Activated T-helper 2 cell treated with anti-CD3 and anti-CD28 coated beads, Interferon-gamma antibody, Interleukin-2, Interleukin-4, amounts not matched to agents 10 μg/mL and 5 μg/mL and 100 μg/mL, durations not matched to agents 14 hours and 24 hours and 36 hours (primary cell): ENCODE measurements around the gene SLC6A17. TPM values are rescaled to one million over a fixed set of nuclear protein-coding genes. Genes with fewer than 3 reads are reported as not detected.

ENCODE experiments used
- DNase-seq: peaks from one replicate; pipeline ENCODE4 v3.0.0; 2021; ENCODE audit warnings: low spot score
- H3K27ac Mint-ChIP-seq: one replicate; pipeline ENCODE4 v1.8.0; 2021; ENCODE audit warnings: mixed read lengths
- H3K27me3 Mint-ChIP-seq: one replicate; pipeline ENCODE4 v1.8.0; 2021; ENCODE audit warnings: low read depth, mixed read lengths
- H3K36me3 Mint-ChIP-seq: one replicate; pipeline ENCODE4 v1.8.0; 2021; ENCODE audit warnings: low read depth, mixed read lengths
- H3K4me1 Mint-ChIP-seq: one replicate; pipeline ENCODE4 v1.8.0; 2021; ENCODE audit warnings: low read depth, mixed read lengths
- H3K4me3 Mint-ChIP-seq: one replicate; pipeline ENCODE4 v1.8.0; 2021; ENCODE audit warnings: low read depth, mild to moderate bottlenecking, moderate library complexity, mixed read lengths
- H3K9me3 Mint-ChIP-seq: one replicate; pipeline ENCODE4 v1.8.0; 2021; ENCODE audit warnings: mixed read lengths
- intact Hi-C: fragments of 100-400 bp; cut with micrococcal nuclease; formaldehyde crosslinking; loops from one replicate; pipeline ENCODE4 v1.15.1; 2023
- total RNA-seq: library from RNA; stranded (reverse); gene quantifications from 2 replicates; pipeline ENCODE4 v1.2.3, GENCODE V29; 2022

SLC6A17 gene
- total RNA-seq, 1 donor from 2014 or later, result 0.46 TPM

DNA sequence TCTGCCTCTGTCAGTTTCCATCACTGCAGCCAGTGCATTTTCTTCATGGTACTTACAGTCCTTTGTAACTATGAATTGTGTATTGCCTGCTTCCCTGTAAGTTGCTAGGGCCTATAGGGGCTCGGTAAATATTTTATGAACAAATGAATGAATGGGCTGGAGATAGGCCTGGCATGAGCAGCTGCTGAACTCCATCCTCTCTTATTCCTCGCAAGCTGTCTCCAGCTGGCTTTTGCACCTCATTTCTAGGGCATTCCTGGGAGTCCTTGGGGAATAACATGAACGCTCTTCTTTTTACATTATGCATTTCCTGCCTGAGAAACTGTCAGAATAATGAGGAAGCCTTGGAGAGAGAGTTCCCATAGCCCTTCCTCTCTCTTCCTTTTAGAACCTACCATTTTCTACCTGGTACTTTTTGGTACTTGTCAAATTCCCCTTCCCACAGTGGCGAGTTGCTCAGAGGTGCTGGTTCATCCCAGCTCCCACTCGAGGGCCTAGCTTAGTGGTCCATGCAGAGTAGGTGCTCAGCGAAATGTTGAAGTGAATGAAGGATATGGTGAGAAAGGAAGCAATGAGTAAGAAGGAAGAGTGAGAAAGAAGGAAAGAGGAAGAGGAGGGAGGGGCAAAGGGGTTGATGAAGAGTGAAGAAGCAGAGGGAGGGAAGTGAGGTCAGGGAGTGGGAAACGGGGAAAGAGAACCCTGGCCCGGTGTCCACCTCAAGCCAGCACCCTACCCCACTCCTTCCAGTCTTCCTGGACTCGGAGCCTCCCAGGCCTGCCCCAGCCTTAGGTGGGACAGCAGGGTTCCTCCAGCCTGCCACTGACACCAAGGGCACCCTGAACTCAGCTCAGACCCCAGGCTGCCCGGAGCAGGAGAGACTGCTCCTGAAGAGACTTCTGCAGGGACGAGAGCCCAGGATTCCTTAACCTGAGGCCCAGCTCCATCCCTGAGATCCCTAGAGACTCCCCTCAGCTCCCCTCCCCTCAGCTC lies 89.4 kb downstream of the SLC6A17 start:
- intact Hi-C loops, result loop anchor here (5.0 to 10.0 kb wide), 2 partner anchors 37 to 635 kb away; partner anchors contain the start of gene CD53
- Mint-ChIP-seq H3K4me1 (peaks cover 40% of the 10 kb centered on the region), H3K27me3 (no peaks in the 10 kb centered on the region), H3K36me3 (peaks cover 31% of the 10 kb centered on the region), H3K4me3 (no peak overlapping the region), H3K9me3 (no peaks in the 10 kb centered on the region), H3K27ac (peak overlapping the region; percentile 20)
- DNase-seq, result no peak

DNA sequence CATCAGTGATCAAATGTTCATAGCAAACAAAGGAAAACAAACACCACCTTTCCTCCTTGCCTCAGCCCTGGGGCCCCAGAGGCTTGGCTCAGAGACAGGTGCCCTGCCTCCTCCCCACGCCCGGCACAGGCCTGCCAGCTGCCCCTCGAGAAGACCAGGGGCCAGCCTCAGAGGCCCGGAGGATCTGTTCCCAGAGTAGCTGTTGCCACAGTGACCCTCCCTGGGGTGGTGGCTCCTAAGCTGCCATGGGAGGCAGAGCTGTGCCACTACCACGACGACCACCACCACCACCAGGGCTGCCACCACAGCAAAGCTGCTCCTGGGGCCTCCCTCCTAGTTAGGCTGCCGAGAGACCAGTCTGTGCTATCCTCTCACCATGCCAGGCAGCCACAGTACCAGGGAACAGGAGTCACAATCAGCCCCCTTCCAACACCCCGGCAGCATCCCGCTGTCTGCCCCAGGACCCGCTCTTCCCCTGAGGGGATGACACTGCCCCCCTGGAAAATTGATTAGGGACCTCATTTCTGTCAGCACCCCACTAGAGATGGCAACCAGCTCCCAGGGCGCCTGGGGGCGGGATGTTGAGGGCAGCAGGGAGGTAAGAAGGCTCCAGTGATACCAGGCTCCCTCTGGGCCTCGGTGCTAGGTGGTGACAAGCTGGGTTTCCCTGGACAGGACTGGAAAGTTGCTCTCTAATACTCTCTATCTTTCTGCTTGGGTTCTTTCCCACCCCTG lies 90.3 kb downstream of the SLC6A17 start:
- no peaks in the 10 kb centered on the region for H3K9me3 Mint-ChIP-seq
- H3K27me3 Mint-ChIP-seq, result no peaks in the 10 kb centered on the region
- no peak overlapping the region for H3K4me3 Mint-ChIP-seq
- H3K36me3 Mint-ChIP-seq, result peaks cover 22% of the 10 kb centered on the region
- intact Hi-C loops, result no loop called here
- no peak for DNase-seq
- H3K4me1 Mint-ChIP-seq, result peaks cover 32% of the 10 kb centered on the region
- no peak overlapping the region for H3K27ac Mint-ChIP-seq

DNA sequence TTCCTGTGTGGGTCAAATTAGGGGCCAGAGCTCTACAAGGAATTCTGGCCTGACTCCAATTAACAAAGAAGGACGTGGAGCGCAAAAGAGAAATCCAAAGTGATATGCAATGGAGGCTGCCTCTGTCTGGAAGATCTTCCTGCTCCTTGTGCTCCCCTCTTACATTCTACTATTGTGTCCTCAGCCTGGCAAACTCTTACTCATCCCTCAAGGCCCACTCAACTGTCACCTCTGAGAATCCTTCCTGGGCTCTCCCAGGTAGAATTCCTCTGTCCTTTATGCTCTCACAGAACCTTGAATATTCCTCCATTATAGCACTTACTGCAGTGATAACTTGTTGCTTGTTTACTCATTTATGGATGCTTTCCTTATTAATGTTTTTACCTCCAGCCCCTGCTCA lies 91.2 kb downstream of the SLC6A17 start:
- Mint-ChIP-seq H3K36me3 (peaks cover 17% of the 10 kb centered on the region), H3K27ac (no peak overlapping the region), H3K27me3 (no peaks in the 10 kb centered on the region), H3K4me3 (no peak overlapping the region), H3K9me3 (no peaks in the 10 kb centered on the region), H3K4me1 (peaks cover 23% of the 10 kb centered on the region)
- intact Hi-C loops, result no loop called here
- DNase-seq, result no peak

GRCh38 chr1:110242062-110242461 lies 91.8 kb downstream of the SLC6A17 start:
- H3K27ac Mint-ChIP-seq, result no peak overlapping the region
- H3K9me3 Mint-ChIP-seq, result no peaks in the 10 kb centered on the region
- intact Hi-C loops, result no loop called here
- H3K36me3 Mint-ChIP-seq, result peaks cover 12% of the 10 kb centered on the region
- DNase-seq, result no peak
- H3K4me1 Mint-ChIP-seq, result peaks cover 19% of the 10 kb centered on the region
- no peaks in the 10 kb centered on the region for H3K27me3 Mint-ChIP-seq
- H3K4me3 Mint-ChIP-seq, result no peak overlapping the region

DNA sequence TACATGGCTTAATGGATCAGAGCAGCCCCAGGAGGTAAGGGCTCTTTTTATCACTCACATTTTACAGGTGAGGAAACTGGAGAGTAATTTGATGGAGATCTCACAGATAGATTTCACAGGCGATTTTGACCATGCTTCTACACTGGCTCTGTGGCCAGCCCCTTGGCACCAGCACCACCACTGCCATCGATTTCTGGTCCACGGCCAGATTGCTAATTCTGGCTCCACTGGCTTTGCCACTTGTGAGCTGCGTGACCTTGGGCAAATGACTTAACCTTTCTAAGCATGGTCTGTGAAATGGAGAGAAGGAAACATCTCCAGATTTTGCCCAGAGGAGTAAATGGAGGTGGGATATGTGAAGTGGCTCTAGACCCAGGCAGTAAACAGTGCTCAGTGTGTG lies 92.4 kb downstream of the SLC6A17 start:
- intact Hi-C loops, result no loop called here

GRCh38 chr1:110243146-110243545 lies 92.9 kb downstream of the SLC6A17 start:
- H3K4me1 Mint-ChIP-seq, result peaks cover 15% of the 10 kb centered on the region
- H3K27ac Mint-ChIP-seq, result no peak overlapping the region
- H3K27me3 Mint-ChIP-seq, result no peaks in the 10 kb centered on the region
- H3K4me3 Mint-ChIP-seq, result no peak overlapping the region
- peaks cover 12% of the 10 kb centered on the region for H3K36me3 Mint-ChIP-seq
- DNase-seq, result no peak
- intact Hi-C loops, result no loop called here
- H3K9me3 Mint-ChIP-seq, result no peaks in the 10 kb centered on the region

More for the DNA sequence above, 92.4 kb downstream of the SLC6A17 start:
- Mint-ChIP-seq H3K4me1 (peaks cover 15% of the 10 kb centered on the region), H3K36me3 (peaks cover 12% of the 10 kb centered on the region), H3K27me3 (no peaks in the 10 kb centered on the region), H3K4me3 (no peak overlapping the region), H3K27ac (no peak overlapping the region), H3K9me3 (no peaks in the 10 kb centered on the region)
- DNase-seq, result no peak

DNA sequence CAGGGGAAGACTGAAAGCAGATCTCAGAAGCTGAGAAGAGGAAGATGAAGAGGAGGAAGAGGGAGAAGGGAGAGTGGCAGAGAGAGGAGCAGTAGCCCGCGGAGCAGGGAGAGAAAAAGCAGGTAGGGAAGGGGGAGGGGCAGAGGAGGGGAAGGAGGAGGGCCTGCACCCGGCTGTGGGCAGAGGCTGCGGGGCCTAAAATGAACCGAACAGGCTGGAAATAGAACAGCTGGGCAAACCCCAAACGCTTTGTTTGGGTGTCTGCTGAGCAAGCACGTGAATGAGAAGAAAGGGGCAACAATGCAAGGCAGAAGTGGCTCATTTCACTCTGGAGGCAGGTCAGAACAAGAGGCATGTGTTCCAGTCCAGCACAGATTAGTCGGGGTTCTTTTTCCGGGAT lies 93.3 kb downstream of the SLC6A17 start:
- no peak for DNase-seq
- Mint-ChIP-seq H3K9me3 (no peaks in the 10 kb centered on the region), H3K4me3 (no peak overlapping the region), H3K36me3 (peaks cover 8% of the 10 kb centered on the region), H3K27me3 (no peaks in the 10 kb centered on the region), H3K4me1 (peaks cover 14% of the 10 kb centered on the region), H3K27ac (no peak overlapping the region)
- intact Hi-C loops, result no loop called here

DNA sequence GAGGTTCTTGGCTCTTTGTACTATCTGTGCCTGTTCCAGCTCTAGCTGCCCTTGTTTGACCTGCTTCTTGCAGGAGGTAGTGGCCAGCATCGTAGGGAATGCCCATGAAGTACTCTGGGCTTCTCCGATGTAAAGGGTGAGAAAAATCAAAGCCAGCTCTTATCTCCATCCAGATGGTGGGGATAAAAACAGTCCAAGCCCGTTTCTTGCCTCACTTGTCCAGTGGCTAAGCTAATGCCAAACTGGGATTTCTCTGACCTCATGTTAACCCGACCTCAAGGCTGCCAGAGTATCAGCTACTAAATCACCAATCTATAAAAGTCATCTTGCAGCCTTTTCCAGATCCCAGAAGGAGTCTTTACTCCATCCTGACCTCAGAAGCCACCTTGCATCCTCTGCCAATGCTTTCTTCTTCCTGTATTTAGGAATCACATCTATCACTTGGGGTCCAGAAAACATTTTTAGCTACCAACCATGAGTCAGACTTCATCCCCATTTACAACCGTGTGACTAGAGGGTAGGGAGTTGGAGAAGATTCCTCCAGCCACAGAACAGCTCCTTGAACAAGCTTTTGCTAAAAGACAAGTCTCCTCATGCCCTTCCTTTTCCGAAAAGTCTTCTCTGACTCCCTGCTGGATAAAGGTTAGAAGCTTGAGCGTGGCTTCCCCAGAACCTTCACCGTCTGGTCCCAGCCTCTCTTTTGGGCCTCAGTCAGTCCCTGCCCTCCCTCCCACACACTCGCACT lies 95.8 kb downstream of the SLC6A17 start:
- Mint-ChIP-seq H3K4me3 (no peak overlapping the region), H3K9me3 (no peaks in the 10 kb centered on the region), H3K27ac (no peak overlapping the region), H3K4me1 (peaks cover 3% of the 10 kb centered on the region), H3K27me3 (no peaks in the 10 kb centered on the region), H3K36me3 (no peaks in the 10 kb centered on the region)
- DNase-seq, result no peak
- intact Hi-C loops, result no loop called here

GRCh38 chr1:110248746-110249145 lies 98.5 kb downstream of the SLC6A17 start:
- Mint-ChIP-seq H3K4me3 (no peak overlapping the region), H3K36me3 (no peaks in the 10 kb centered on the region), H3K4me1 (peaks cover 1% of the 10 kb centered on the region), H3K27me3 (no peaks in the 10 kb centered on the region), H3K9me3 (no peaks in the 10 kb centered on the region), H3K27ac (no peak overlapping the region)
- no peak for DNase-seq
- intact Hi-C loops, result no loop called here

GRCh38 chr1:110249256-110249655 lies 99.0 kb downstream of the SLC6A17 start:
- no peaks in the 10 kb centered on the region for H3K4me1 Mint-ChIP-seq
- intact Hi-C loops, result no loop called here
- H3K27me3 Mint-ChIP-seq, result no peaks in the 10 kb centered on the region
- no peak overlapping the region for H3K27ac Mint-ChIP-seq
- H3K4me3 Mint-ChIP-seq, result no peak overlapping the region
- DNase-seq, result no peak
- H3K36me3 Mint-ChIP-seq, result no peaks in the 10 kb centered on the region
- no peaks in the 10 kb centered on the region for H3K9me3 Mint-ChIP-seq

DNA sequence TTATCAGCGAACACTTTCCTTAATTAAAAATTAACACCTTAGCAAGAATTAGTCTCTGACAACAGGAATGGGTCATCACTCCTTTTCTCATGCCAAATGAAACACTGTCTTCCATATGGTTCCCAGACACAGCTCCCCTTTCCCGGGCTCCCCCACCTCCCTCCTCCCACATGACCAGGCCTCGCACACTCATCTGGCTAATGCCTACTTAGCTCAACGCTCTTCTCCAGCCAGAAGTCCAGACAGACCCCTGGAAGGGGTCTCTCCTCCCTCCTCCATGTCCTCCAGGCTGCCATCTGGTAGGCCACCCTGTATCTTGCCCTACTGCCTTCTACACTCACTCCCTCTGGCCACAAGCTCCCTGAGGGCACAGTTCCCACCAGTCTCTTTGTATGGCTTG lies 99.7 kb downstream of the SLC6A17 start:
- Mint-ChIP-seq H3K27me3 (no peaks in the 10 kb centered on the region), H3K27ac (no peak overlapping the region), H3K4me1 (no peaks in the 10 kb centered on the region), H3K4me3 (no peak overlapping the region), H3K9me3 (no peaks in the 10 kb centered on the region), H3K36me3 (no peaks in the 10 kb centered on the region)
- DNase-seq, result no peak
- intact Hi-C loops, result no loop called here

GRCh38 chr1:110250749-110251148 lies 100.5 kb downstream of the SLC6A17 start:
- Mint-ChIP-seq H3K4me3 (no peak overlapping the region), H3K4me1 (no peaks in the 10 kb centered on the region), H3K36me3 (no peaks in the 10 kb centered on the region), H3K27ac (no peak overlapping the region), H3K27me3 (no peaks in the 10 kb centered on the region), H3K9me3 (no peaks in the 10 kb centered on the region)
- no peak for DNase-seq
- intact Hi-C loops, result no loop called here
